ENCODE measurements around the gene MAG.
"Not testable (repeated sequence)": the region's sequence is repeated elsewhere in the genome, so short reads cannot be mapped to it uniquely, and the experiment has no call there.

Gene MAG

GRCh38 chr19:35281303-35281702, 10.7 kb upstream of the MAG start:
- DNase-seq (ENCODE audit: low spot score), result no peak

GRCh38 chr19:35284153-35285094, 7.5 kb upstream of the MAG start:
- no peak for DNase-seq (ENCODE audit: low spot score)

GRCh38 chr19:35285095-35285449, 6.9 kb upstream of the MAG start:
- DNase-seq (ENCODE audit: low spot score), result no peak

GRCh38 chr19:35285465-35285864, 6.5 kb upstream of the MAG start:
- not testable (repeated sequence) for DNase-seq (ENCODE audit: low spot score)

DNA sequence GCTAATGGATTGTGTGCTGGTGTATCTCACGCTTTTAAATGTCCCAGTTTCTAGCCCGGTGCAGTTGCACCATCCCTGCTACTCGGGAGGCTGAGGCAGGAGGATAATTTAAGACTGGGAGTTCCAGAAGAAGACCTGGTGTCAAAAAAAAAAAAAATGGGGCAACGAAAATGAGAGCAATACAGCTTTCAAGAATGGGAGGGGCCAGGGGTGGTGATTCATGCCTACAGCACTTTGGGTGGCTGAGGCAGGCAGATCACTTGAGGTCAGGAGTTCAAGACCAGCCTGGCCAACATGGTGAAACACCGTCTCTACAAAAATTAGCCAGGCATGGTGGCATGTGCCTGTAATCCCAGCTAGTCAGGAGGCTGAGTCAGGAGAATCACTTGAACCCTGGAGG, 5.9 kb upstream of the MAG start:
- not testable (repeated sequence) for DNase-seq (ENCODE audit: low spot score)

- no peak for DNase-seq (ENCODE audit: low spot score)
Measured at GRCh38 chr19:35287713-35288112, 4.2 kb upstream of the MAG start.

DNA sequence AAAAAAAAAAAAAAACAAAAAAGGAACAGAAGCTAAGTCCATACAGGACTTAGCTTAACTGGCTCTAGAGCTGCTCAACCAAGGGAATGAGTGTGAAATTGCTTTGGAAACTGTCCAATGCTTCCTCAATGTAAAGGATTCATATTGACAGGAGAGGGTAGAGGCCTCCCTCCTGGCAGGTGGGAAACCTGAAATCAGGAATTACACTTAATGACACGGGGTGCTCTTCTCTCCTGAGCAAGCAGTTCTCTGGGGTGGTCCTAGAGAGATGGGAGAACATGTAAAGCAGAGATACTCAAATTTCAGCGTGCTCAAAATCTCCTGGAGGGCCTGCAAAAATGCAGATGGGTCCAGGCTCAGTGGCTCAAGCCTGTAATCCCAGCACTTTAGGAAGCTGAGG, 3.6 kb upstream of the MAG start:
- DNase-seq (ENCODE audit: low spot score), result no peak

DNA sequence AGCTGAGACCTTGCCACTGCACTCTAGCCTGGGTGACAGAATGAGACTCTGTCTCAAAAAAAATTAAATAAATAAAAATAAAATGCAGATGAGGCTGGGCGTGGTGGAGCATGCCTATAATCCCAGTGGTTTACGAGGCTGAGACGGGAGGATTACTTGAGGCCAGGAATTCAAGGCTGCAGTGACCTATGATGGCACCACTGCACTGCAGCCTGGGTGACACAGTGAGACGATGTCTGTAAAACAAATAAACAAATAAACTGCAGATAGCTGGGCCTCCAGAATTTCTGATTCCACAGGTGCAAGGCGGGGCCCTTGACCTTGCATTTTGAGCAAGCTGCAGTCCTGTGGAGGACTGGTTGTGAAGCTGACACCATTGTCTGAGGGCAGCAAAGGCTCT, 3.1 kb upstream of the MAG start:
- no peak for DNase-seq (ENCODE audit: low spot score)

DNA sequence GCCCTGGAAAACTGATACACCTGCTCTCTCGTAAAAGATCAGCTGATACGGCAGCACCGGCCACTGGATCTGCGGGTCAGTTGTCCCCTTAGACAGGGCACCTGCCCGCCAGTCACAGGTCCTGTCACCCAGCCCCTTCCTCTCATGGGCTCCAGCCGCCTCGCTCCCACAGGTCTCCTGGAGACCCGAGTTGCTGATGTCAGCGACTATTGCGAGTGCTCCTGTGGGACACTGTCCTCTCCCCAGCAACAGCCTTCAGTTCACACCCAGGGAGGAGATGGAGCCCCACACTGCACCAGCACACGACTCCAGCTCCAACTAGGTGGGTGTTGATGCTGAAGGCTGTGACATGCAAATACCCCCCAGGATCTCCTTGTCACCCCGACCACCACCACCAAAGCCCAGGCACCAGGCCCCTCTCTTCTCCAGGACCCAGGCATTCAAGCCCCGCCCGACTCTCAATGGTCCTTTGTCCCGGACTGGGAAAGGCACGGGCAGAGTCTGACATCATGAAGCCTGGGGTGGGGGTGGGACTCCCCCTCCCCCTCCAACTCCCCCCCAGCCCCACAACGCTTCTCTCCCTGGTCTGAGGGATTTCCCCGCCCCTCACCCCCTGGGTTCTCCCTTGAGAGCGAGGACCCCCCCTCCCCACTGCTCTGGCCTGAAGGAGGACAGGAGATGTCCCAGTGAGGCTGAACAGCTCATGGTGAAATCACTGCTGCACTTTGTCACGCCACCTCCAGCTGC, 1.4 kb upstream of the MAG start:
- no peak for DNase-seq (ENCODE audit: low spot score)

DNA sequence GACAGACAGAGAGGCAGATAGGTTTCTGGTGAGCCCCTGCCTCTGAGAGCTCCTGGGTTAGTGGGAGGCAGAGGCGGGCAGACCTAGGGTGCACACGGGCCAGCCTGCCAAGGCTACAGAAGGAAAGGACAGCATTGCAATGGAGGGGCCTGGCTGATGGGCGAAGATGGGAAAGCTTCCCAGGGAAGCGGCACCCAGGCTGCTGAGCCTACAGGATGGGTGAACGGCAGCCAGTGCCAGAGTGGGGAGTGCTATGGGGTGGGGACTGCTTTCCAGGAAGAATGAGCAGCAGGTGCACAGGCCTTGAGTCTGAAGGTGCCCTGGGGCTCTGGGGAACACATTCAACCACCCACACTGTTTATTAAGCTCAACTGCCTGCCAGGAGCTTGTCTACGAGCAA, 702 bp upstream of the MAG start:
- DNase-seq (ENCODE audit: low spot score), result no peak

- no peak for DNase-seq (ENCODE audit: low spot score)
Measured at GRCh38 chr19:35292421-35293362, 731 bp downstream of the MAG start.

DNA sequence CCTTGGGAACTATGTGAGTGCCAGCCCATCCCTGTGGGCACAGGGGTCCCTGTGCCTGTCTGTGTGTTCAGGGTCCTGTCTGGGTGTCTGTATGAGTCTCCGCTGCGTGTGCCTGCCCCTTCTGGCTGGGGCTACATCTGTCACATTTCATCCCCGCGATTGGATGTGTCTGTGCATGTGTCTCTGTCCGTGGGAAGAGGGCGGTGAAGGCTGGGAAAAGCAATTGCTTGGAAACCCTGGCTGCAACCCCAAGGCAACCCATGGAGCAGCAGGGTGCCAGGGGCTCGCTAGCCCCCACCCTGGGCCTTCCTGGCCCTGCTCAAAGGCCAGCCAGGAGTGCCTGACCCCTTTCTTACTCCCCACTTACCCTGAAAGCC, 1.4 kb downstream of the MAG start:
- DNase-seq (ENCODE audit: low spot score), result no peak

DNA sequence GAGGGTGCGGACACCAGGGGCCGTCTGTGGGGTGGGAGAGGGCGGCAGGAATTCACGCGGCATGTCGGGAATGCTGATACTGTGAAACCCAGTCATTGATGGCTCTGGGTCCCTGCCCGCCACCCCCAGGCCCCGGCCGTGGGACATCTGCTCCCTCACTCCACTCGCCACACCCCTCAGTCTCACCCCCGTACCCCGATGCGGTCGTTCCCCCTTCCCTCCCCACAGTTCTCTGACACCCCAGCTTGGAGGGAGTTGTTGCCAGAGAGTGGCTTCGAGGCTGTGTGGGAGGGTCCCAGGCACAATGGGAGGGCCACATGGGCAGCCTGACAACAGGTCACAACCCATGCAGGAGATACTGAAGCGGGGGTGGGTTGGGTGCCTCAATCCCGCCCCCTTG, 1.8 kb downstream of the MAG start:
- DNase-seq (ENCODE audit: low spot score), result no peak

GRCh38 chr19:35294328-35294727, 2.4 kb downstream of the MAG start:
- no peak for DNase-seq (ENCODE audit: low spot score)

GRCh38 chr19:35294859-35295791, 3.2 kb downstream of the MAG start:
- DNase-seq (ENCODE audit: low spot score), result no peak

DNA sequence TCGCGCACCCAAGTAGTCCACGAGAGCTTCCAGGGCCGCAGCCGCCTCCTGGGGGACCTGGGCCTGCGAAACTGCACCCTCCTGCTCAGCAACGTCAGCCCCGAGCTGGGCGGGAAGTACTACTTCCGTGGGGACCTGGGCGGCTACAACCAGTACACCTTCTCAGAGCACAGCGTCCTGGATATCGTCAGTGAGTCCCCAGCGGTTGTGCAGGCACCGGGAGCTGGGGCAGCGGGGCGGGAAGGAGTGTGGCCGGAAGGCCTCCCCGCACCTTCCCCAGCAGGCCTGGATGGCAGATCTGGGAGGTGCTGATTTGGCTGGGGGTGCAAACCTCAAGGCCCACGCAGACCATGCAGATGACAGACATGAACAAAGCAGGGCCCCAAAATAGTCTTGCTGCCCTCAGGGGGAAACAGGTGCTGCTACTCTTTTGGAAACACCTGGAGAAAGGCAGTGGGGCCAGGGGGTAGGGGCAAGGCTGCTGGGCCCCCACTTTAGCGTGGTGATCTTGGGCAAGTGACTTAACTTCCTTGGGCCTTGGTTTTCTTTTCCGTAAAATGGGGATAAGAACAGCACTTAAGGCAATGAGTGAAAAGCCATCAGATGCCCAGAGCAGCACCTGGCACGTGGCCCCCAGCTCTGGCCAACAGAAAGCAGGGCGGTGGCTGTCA, 4.0 kb downstream of the MAG start:
- DNase-seq (ENCODE audit: low spot score), result no peak

GRCh38 chr19:35296644-35297514, 4.9 kb downstream of the MAG start:
- DNase-seq (ENCODE audit: low spot score), result no peak

GRCh38 chr19:35297515-35297848, 5.5 kb downstream of the MAG start:
- DNase-seq (ENCODE audit: low spot score), result no peak

DNA sequence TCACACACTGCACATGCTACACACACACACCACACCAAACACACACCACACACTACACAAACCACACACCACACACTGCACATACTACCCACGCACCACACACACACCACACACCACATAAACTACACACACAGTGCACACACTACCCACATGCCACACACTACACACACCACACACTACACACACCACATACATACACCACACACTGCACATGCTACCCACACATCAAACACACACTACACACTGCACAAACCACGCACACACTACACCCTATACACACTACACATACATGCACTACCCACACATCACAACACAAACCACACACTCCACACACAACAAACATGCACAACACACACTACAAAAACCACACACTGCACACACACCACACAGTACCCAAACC, 6.0 kb downstream of the MAG start:
- DNase-seq (ENCODE audit: low spot score), result no peak

GRCh38 chr19:35298561-35298972, 6.6 kb downstream of the MAG start:
- DNase-seq (ENCODE audit: low spot score), result no peak

Data from hepatic stellate cell (primary cell).